ENCODE results near the gene IPCEF1.

DNA sequence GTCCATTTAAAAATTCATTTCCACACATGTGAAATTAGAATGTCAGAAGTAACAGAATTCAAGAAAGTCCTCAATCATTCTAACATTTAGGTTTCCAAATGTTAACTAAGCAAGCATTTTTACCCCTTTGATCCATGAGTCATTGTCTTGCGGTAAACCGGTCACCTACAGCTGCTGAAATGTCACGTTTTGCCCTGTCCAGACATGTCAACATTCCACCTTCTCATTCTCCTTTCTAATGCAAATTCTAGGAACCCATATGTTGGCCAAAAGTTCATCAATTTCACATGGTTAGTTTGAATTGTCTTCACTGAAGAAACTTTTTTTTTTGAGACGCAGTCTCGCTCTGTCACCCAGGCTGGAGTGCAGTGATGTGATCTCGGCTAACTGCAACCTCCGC lies 117.2 kb downstream of the IPCEF1 start:
- TF ChIP-seq, protein P1, sequence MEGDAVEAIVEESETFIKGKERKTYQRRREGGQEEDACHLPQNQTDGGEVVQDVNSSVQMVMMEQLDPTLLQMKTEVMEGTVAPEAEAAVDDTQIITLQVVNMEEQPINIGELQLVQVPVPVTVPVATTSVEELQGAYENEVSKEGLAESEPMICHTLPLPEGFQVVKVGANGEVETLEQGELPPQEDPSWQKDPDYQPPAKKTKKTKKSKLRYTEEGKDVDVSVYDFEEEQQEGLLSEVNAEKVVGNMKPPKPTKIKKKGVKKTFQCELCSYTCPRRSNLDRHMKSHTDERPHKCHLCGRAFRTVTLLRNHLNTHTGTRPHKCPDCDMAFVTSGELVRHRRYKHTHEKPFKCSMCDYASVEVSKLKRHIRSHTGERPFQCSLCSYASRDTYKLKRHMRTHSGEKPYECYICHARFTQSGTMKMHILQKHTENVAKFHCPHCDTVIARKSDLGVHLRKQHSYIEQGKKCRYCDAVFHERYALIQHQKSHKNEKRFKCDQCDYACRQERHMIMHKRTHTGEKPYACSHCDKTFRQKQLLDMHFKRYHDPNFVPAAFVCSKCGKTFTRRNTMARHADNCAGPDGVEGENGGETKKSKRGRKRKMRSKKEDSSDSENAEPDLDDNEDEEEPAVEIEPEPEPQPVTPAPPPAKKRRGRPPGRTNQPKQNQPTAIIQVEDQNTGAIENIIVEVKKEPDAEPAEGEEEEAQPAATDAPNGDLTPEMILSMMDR (conservative IDR thresholded peaks at IDR 0.05), result no peak
- TF ChIP-seq ZFX (IDR thresholded peaks at IDR 0.05), result no peak
